Measurements from ENCODE around the gene ATP2B3.

ATP2B3 gene

DNA sequence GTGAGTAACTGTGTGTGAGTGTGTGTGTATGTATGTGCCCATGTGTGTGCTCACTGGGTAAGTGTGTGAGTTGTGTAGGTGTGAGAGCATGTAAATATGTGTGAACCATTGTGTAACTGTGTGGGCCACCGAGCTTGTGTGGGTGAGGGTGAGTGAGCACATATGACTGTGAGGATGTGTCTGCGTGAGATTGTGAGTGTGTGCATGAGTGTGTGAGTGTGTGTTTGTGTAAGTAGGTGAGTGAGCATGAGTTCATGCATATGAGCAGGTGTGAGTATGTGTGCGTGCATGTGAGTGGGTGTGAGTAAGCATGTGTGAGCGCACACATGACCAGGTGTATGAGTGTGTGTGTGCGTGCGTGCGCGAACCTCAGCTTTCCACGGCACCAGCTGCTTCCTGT lies 1.4 kb upstream of the ATP2B3 start:
- FAIRE-seq (no peak), DNase-seq (ENCODE audit: insufficient read length, low spot score) (no peak)
- TF ChIP-seq CTCF (IDR thresholded peaks at IDR 0.05; ENCODE audit: insufficient read depth, missing control alignments), result no peak

GRCh38 chrX:153517946-153518834 lies 748 bp downstream of the ATP2B3 start:
- FAIRE-seq (no peak), DNase-seq (ENCODE audit: insufficient read length, low spot score) (no peak)
- TF ChIP-seq CTCF (IDR thresholded peaks at IDR 0.05; ENCODE audit: insufficient read depth, missing control alignments), result no peak

DNA sequence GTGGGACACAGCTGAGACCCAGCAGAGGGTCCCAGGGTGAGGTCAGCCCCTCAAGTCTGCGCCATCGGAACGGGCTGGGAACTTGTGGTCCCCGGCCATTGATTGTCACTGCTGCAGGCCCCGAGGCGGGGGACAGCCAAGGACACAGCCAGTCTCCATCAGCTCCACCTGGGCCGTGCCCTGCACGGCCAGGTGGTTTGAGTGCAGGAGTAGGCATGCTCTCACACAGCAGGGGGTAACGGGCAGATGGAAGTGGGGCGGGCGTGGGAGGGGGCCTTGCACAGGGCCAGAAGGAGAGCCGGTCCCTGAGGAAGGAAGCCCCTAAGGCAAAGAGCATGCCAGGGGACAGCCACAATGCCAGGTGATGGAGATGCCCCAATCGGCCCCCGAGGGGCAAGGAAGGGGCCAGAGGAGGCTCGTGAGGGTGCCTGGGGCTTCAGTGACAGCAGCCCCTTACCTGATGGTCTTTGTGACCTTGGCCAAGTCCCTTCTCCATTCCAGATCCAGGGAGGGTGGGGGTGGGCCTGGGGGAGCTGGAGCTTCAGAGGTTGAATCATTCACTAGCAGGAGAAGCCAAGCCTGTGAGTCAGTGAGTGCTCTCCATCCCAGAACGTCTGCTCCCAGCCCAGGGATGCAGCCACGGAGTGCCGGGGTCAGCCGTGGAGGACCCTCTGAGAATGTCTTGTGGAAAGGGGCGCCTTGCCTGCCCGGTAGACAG lies 2.3 kb downstream of the ATP2B3 start:
- FAIRE-seq (no peak), DNase-seq (ENCODE audit: insufficient read length, low spot score) (no peak)
- TF ChIP-seq CTCF (IDR thresholded peaks at IDR 0.05; ENCODE audit: insufficient read depth, missing control alignments), result no peak

DNA sequence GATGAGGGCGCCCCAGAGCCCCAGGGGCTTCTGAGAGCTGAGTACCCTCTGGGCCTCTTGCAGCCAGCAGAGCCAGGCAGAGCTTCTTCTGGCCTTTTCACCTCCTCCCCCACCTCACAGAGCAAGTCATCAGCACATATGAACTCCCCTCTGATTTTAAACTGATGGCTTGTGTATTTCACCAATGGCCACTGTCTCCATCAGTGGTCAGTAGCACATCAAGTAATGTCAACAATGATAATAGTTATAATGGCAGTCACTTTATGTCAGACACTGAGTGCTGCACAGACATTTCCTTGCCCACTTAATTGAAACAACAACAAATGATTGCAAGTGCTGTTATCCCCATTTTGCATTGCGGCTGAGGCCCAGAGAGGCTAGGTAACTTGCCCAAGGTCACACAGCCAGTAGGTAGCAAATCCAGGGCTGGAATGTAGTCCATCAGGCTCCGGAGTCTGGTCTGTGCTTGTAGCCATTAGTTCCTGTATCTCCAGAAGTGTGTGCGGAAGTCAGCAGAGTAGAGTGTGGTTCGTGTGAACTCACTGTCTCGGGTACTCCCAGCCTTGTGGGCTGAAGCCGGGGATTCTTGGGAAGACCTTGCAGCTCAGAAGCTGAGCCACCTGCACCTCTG lies 3.0 kb downstream of the ATP2B3 start:
- no peak for TF ChIP-seq CTCF (IDR thresholded peaks at IDR 0.05; ENCODE audit: insufficient read depth, missing control alignments)
- FAIRE-seq (no peak), DNase-seq (ENCODE audit: insufficient read length, low spot score) (no peak)

DNA sequence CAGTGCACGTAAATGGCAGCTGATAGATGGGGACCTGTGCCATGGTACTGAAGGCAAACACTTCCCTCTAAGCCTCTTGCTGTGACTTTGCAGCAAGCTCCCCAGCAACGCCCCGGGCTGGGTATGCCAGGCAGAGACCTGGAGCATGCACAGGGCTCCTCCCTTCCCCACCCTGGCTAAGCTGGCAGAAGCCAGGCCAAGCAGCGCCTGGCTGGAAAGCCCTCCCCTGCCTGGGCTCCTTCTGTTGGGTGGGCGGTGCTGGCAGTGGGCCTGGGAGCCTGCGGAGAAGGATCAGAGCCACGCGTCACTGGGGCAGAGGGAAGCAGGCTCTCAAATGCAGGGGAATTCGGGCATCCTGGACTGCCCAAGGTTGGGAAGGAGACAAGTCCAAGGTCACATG lies 3.6 kb downstream of the ATP2B3 start:
- DNase-seq (ENCODE audit: insufficient read length, low spot score) (no peak), FAIRE-seq (no peak)
- TF ChIP-seq CTCF (IDR thresholded peaks at IDR 0.05; ENCODE audit: insufficient read depth, missing control alignments), result no peak

- DNase-seq (ENCODE audit: insufficient read length, low spot score), result no peak
- no peak for TF ChIP-seq CTCF (IDR thresholded peaks at IDR 0.05; ENCODE audit: insufficient read depth, missing control alignments)
- no peak for FAIRE-seq
Observed at GRCh38 chrX:153522259-153522658, 4.8 kb downstream of the ATP2B3 start.

All from D721Med (cell line).